Liver (tissue), 3 donors: Measurements from ENCODE around the gene TUBA3D.
"Not testable (repeated sequence)": the region's sequence is repeated elsewhere in the genome, so short reads cannot be mapped to it uniquely, and the experiment has no call there.

Experiments
- CTCF ChIP-seq: fragments of 150-350 bp; IDR thresholded peaks from 2 replicates; pipeline ENCODE4 v1.5.1; 2017; ENCODE audit warnings: improper control_type of control experiment, low read depth, low read length; ENCODE audit not compliant: missing input control
- GABPA ChIP-seq, 2 donors: IDR thresholded peaks in 1 of 2; conservative IDR thresholded peaks in 1 of 2; 2 replicates each; pipeline ENCODE4 v1.6.1; 2016; ENCODE audit warnings: antibody characterized with exemption in 2 of 2, mild to moderate bottlenecking in 1 of 2, moderate library complexity in 1 of 2
- donor health status: healthy.
- donor health status: healthy.

- not testable (repeated sequence) for TF ChIP-seq CTCF; GABPA (IDR thresholded peaks at IDR 0.05 in 1 of 2, conservative IDR thresholded peaks at IDR 0.05 in 1 of 2)
These were observed 8.2 kb upstream of the TUBA3D start for GRCh38 chr2:131467722-131468121.
